Upper lobe of left lung (tissue), 4 donors: Measurements from ENCODE around the gene PRDM2.

Experiments
- EP300 ChIP-seq, 4 donors: sonication (generic); formaldehyde crosslinking; IDR thresholded peaks; one replicate each; pipeline ENCODE4 v1.5.1; 2017; ENCODE audit warnings: antibody characterized with exemption in 4 of 4, control low read depth in 2 of 4
- POLR2A ChIP-seq, 4 donors: fragments of 450-650 bp; IDR thresholded peaks; one replicate each; pipeline ENCODE4 v1.5.1; 2016 to 2017; ENCODE audit warnings: antibody characterized with exemption in 4 of 4, mild to moderate bottlenecking in 2 of 4
- TF ChIP-seq, protein P1 (sequence below), 6 experiments: fragments of 450-650 bp in 4 of 6; fragments of 200-600 bp in 2 of 6; sonication (generic) in 2 of 6; IDR thresholded peaks; one replicate each; pipeline ENCODE4 v1.5.1; 2016 to 2019; ENCODE audit warnings: antibody characterized with exemption in 6 of 6

DNA sequence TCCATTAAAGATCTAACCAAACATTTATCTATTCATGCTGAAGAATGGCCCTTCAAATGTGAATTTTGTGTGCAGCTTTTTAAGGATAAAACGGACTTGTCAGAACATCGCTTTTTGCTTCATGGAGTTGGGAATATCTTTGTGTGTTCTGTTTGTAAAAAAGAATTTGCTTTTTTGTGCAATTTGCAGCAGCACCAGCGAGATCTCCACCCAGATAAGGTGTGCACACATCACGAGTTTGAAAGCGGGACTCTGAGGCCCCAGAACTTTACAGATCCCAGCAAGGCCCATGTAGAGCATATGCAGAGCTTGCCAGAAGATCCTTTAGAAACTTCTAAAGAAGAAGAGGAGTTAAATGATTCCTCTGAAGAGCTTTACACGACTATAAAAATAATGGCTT is 81.2 kb downstream of the PRDM2 start:
- TF ChIP-seq POLR2A (IDR thresholded peaks at IDR 0.05) (no peak), EP300 (IDR thresholded peaks at IDR 0.05) (no peak)
- TF ChIP-seq, protein P1, sequence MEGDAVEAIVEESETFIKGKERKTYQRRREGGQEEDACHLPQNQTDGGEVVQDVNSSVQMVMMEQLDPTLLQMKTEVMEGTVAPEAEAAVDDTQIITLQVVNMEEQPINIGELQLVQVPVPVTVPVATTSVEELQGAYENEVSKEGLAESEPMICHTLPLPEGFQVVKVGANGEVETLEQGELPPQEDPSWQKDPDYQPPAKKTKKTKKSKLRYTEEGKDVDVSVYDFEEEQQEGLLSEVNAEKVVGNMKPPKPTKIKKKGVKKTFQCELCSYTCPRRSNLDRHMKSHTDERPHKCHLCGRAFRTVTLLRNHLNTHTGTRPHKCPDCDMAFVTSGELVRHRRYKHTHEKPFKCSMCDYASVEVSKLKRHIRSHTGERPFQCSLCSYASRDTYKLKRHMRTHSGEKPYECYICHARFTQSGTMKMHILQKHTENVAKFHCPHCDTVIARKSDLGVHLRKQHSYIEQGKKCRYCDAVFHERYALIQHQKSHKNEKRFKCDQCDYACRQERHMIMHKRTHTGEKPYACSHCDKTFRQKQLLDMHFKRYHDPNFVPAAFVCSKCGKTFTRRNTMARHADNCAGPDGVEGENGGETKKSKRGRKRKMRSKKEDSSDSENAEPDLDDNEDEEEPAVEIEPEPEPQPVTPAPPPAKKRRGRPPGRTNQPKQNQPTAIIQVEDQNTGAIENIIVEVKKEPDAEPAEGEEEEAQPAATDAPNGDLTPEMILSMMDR (IDR thresholded peaks at IDR 0.05) = no peak
